ENCODE results near the gene DFFA. TPM values are rescaled to one million over a fixed set of nuclear protein-coding genes. Genes with fewer than 3 reads are reported as not detected.
"Not testable (repeated sequence)": the region's sequence is repeated elsewhere in the genome, so short reads cannot be mapped to it uniquely, and the experiment has no call there.

Gene DFFA
- total RNA-seq, 1 experiment from 2014 or later: 45.2 TPM

GRCh38 chr1:10507111-10507879, 35.0 kb upstream of the DFFA start:
- Mint-ChIP-seq H3K27me3 (ENCODE audit: unreplicated experiment) (no peaks in the 10 kb centered on the region), H3K4me1 (ENCODE audit: low read depth, unreplicated experiment) (peaks cover 19% of the 10 kb centered on the region), H3K9me3 (ENCODE audit: low read depth, unreplicated experiment) (no peaks in the 10 kb centered on the region), H3K36me3 (ENCODE audit: insufficient read depth, unreplicated experiment) (no peaks in the 10 kb centered on the region), H3K4me3 (ENCODE audit: low read depth, unreplicated experiment) (no peak overlapping the region), H3K27ac (ENCODE audit: unreplicated experiment) (no peak overlapping the region)
- intact Hi-C loops (cut with micrococcal nuclease; ENCODE audit: unreplicated experiment): loop anchor here (2.0 to 10.0 kb wide), 2 partner anchors 180 to 438 kb away; no protein-coding TSS in a partner anchor
- BruUV-seq (replicated peaks): no TSS peak
- peak; percentile 38 for DNase-seq
- CTCF ChIA-PET: interaction anchor here (0.8 to 1.2 kb wide), 5 partner anchors 179 to 530 kb away, joined by 3 to 5 read pairs (median 3); no protein-coding TSS in a partner anchor
- TF ChIP-seq CTCF (IDR thresholded peaks at IDR 0.05; ENCODE audit: unreplicated experiment): peak; percentile 57

GRCh38 chr1:10506677-10507047, 34.3 kb upstream of the DFFA start:
- H3K9me3 Mint-ChIP-seq (ENCODE audit: low read depth, unreplicated experiment): no peaks in the 10 kb centered on the region
- intact Hi-C loops (cut with micrococcal nuclease; ENCODE audit: unreplicated experiment): loop anchor here (2.0 to 10.0 kb wide), 2 partner anchors 180 to 438 kb away; no protein-coding TSS in a partner anchor
- DNase-seq: no peak
- H3K27ac Mint-ChIP-seq (ENCODE audit: unreplicated experiment): no peak overlapping the region
- no peak overlapping the region for H3K4me3 Mint-ChIP-seq (ENCODE audit: low read depth, unreplicated experiment)
- H3K27me3 Mint-ChIP-seq (ENCODE audit: unreplicated experiment): no peaks in the 10 kb centered on the region
- BruUV-seq (replicated peaks): no TSS peak
- CTCF ChIA-PET: interaction anchor here (1.2 kb wide), 1 partner anchor 220 kb away, joined by 3 read pairs; no protein-coding TSS in a partner anchor
- H3K4me1 Mint-ChIP-seq (ENCODE audit: low read depth, unreplicated experiment): peaks cover 19% of the 10 kb centered on the region
- H3K36me3 Mint-ChIP-seq (ENCODE audit: insufficient read depth, unreplicated experiment): no peaks in the 10 kb centered on the region
- TF ChIP-seq CTCF (IDR thresholded peaks at IDR 0.05; ENCODE audit: unreplicated experiment): no peak

- not testable (repeated sequence) for H3K27ac Mint-ChIP-seq (ENCODE audit: unreplicated experiment); H3K27me3 Mint-ChIP-seq (ENCODE audit: unreplicated experiment); H3K36me3 Mint-ChIP-seq (ENCODE audit: insufficient read depth, unreplicated experiment); DNase-seq; BruUV-seq (replicated peaks); H3K4me3 Mint-ChIP-seq (ENCODE audit: low read depth, unreplicated experiment); H3K9me3 Mint-ChIP-seq (ENCODE audit: low read depth, unreplicated experiment)
- intact Hi-C loops (cut with micrococcal nuclease; ENCODE audit: unreplicated experiment): loop anchor here (2.0 to 10.0 kb wide), 2 partner anchors 181 to 439 kb away; no protein-coding TSS in a partner anchor
- CTCF ChIA-PET: interaction anchor here (0.6 kb wide), 1 partner anchor 22 kb away, joined by 3 read pairs; no protein-coding TSS in a partner anchor
- peaks cover 14% of the 10 kb centered on the region for H3K4me1 Mint-ChIP-seq (ENCODE audit: low read depth, unreplicated experiment)
Measured at GRCh38 chr1:10506046-10506676, 33.8 kb upstream of the DFFA start.

GRCh38 chr1:10504249-10504648, 31.9 kb upstream of the DFFA start:
- no peak overlapping the region for H3K4me3 Mint-ChIP-seq (ENCODE audit: low read depth, unreplicated experiment)
- no peak overlapping the region for H3K27ac Mint-ChIP-seq (ENCODE audit: unreplicated experiment)
- H3K36me3 Mint-ChIP-seq (ENCODE audit: insufficient read depth, unreplicated experiment): no peaks in the 10 kb centered on the region
- intact Hi-C loops (cut with micrococcal nuclease; ENCODE audit: unreplicated experiment): loop anchor here (10.0 kb wide), 1 partner anchor 441 kb away; no protein-coding TSS in a partner anchor
- no peak for TF ChIP-seq CTCF (IDR thresholded peaks at IDR 0.05; ENCODE audit: unreplicated experiment)
- no peak for DNase-seq
- CTCF ChIA-PET: interaction anchor here (0.5 to 0.7 kb wide), 2 partner anchors 363 to 430 kb away, joined by 3 read pairs; no protein-coding TSS in a partner anchor
- no peaks in the 10 kb centered on the region for H3K4me1 Mint-ChIP-seq (ENCODE audit: low read depth, unreplicated experiment)
- no peaks in the 10 kb centered on the region for H3K27me3 Mint-ChIP-seq (ENCODE audit: unreplicated experiment)
- no peaks in the 10 kb centered on the region for H3K9me3 Mint-ChIP-seq (ENCODE audit: low read depth, unreplicated experiment)
- BruUV-seq (replicated peaks): no TSS peak
